ENCODE results near the gene TPI1.

DNA sequence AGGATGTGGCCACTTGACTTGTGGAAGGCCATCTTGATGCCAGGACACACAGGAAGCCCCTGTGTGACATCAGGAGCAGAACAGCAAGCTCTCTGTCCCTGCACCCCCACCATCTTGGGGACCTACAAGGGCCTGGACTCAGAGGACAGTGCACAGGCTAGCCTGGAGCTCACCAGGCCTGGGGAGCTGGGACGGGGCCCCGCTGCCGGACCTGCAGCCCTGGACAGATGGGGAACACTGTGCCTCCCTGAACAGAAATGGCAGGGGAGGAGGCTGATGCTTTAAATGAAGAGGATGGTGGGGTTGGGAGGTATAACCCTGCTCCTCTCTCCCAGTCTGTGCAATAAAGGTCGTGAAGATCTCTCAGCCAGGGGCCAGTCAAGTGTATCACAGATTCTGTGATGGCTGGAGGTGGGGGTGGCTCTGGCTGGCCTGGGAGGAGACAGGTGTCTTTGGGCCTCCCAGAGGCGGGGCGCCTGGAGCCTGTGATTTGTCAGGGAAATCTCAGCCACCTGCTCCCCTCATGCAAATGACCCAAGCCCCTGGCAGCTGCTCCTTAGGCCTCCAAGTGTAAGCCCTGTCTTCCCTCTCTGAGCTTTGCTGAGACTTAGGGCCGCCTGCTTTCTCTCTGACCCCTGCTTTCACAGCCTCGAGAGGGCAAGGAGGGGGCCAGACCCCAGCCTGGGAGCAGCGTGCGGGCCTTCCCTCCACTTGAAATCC lies 27.7 kb upstream of the TPI1 start:
- TF ChIP-seq, protein P1, sequence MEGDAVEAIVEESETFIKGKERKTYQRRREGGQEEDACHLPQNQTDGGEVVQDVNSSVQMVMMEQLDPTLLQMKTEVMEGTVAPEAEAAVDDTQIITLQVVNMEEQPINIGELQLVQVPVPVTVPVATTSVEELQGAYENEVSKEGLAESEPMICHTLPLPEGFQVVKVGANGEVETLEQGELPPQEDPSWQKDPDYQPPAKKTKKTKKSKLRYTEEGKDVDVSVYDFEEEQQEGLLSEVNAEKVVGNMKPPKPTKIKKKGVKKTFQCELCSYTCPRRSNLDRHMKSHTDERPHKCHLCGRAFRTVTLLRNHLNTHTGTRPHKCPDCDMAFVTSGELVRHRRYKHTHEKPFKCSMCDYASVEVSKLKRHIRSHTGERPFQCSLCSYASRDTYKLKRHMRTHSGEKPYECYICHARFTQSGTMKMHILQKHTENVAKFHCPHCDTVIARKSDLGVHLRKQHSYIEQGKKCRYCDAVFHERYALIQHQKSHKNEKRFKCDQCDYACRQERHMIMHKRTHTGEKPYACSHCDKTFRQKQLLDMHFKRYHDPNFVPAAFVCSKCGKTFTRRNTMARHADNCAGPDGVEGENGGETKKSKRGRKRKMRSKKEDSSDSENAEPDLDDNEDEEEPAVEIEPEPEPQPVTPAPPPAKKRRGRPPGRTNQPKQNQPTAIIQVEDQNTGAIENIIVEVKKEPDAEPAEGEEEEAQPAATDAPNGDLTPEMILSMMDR (conservative IDR thresholded peaks at IDR 0.05; ENCODE audit: low read length): no peak
- no peak for TF ChIP-seq EZH2phosphoT487 (IDR thresholded peaks at IDR 0.05; ENCODE audit: borderline replicate concordance, low read depth, low read length)
